HepG2 (cell line): ENCODE results near the gene HOXA11. TPM values are rescaled to one million over a fixed set of nuclear protein-coding genes. Genes with fewer than 3 reads are reported as not detected.

Experiments
- ATRX ChIP-seq: sonication (generic); formaldehyde crosslinking; IDR thresholded peaks from 2 replicates; pipeline ENCODE4 v1.4.0; 2020; ENCODE audit warnings: missing genetic modification reagents, borderline replicate concordance
- EED ChIP-seq: sonication (generic); formaldehyde crosslinking; IDR thresholded peaks from 2 replicates; pipeline ENCODE4 v1.5.0; 2020; ENCODE audit warnings: mild to moderate bottlenecking, missing genetic modification reagents
- GABPB1 ChIP-seq: IDR thresholded peaks from 2 replicates; pipeline ENCODE4 v1.6.1; 2016; ENCODE audit warnings: mild to moderate bottlenecking, missing genetic modification reagents, moderate library complexity, missing compliant biosample characterization
- HNRNPLL ChIP-seq: fragments of 200-400 bp; formaldehyde crosslinking; IDR thresholded peaks from 2 replicates; pipeline ENCODE4 v1.6.1; 2017; ENCODE audit warnings: mild to moderate bottlenecking, low read depth, low read length; ENCODE audit not compliant: poor library complexity, severe bottlenecking
- HOXA5 ChIP-seq: sonication (generic); formaldehyde crosslinking; IDR thresholded peaks from 2 replicates; pipeline ENCODE4 v1.4.0; 2020; ENCODE audit warnings: missing genetic modification reagents
- MEF2D ChIP-seq: sonication (generic); formaldehyde crosslinking; IDR thresholded peaks from 2 replicates; pipeline ENCODE4 v1.5.1; 2020; ENCODE audit warnings: mild to moderate bottlenecking, missing genetic modification reagents
- MTA1 ChIP-seq: sonication (generic); formaldehyde crosslinking; IDR thresholded peaks from 2 replicates; pipeline ENCODE4 v1.4.0; 2020; ENCODE audit warnings: missing genetic modification reagents, mild to moderate bottlenecking, borderline replicate concordance
- NFYC ChIP-seq: IDR thresholded peaks from 2 replicates; pipeline ENCODE4 v1.6.1; 2016; ENCODE audit warnings: missing genetic modification reagents, missing compliant biosample characterization
- RFXANK ChIP-seq: IDR thresholded peaks from 2 replicates; pipeline ENCODE4 v1.6.1; 2016
- TBL1XR1 ChIP-seq: fragments of 150-350 bp; IDR thresholded peaks from 2 replicates; pipeline ENCODE4 v1.6.1; 2014; ENCODE audit warnings: borderline replicate concordance, low read length; ENCODE audit not compliant: partially characterized antibody
- U2AF2 ChIP-seq: fragments of 200-400 bp; formaldehyde crosslinking; IDR thresholded peaks from 2 replicates; pipeline ENCODE4 v1.6.1; 2017; ENCODE audit warnings: low read depth, mild to moderate bottlenecking, low read length
- ZEB1 ChIP-seq: IDR thresholded peaks from 2 replicates; pipeline ENCODE4 v1.6.1; 2012; ENCODE audit warnings: mild to moderate bottlenecking, low read depth, inconsistent platforms; ENCODE audit not compliant: insufficient replicate concordance
- ZFAT ChIP-seq: sonication (generic); formaldehyde crosslinking; conservative IDR thresholded peaks from 2 replicates; pipeline ENCODE4 v1.8.1; 2023; ENCODE audit warnings: missing genetic modification reagents, inconsistent platforms
- ZFP1 ChIP-seq: IDR thresholded peaks from 2 replicates; pipeline ENCODE4 v1.6.1; 2016
- ZNF674 ChIP-seq: sonication (generic); formaldehyde crosslinking; IDR thresholded peaks from 2 replicates; pipeline ENCODE4 v1.5.0; 2020; ENCODE audit warnings: low read depth, mild to moderate bottlenecking, missing genetic modification reagents
- ZNF7 ChIP-seq: IDR thresholded peaks from 2 replicates; pipeline ENCODE4 v1.6.1; 2016; ENCODE audit warnings: missing biosample characterization, missing genetic modification reagents
- polyA plus RNA-seq, 8 experiments: library from polyadenylated mRNA; depleted of rRNA in 3 of 8; stranded (reverse) in 7 of 8; unstranded in 1 of 8; fragments of >200 nt; fragmentation: Illumina TruSeq in 4 of 8; extraction: Trizol in 4 of 8; gene quantifications; 2 replicates each; pipeline versions ENCODE4 v1.2.1 to v1.2.3, GENCODE V29; 2011 to 2016; ENCODE audit warnings: low read depth in 4 of 8, missing spikeins in 1 of 8, mixed read lengths in 1 of 8; ENCODE audit not compliant: insufficient read depth in 1 of 8
- total RNA-seq, 5 experiments: library from RNA; depleted of rRNA; stranded (reverse); fragments of >200 nt; fragmentation: Illumina TruSeq; extraction: Trizol; gene quantifications; 2 replicates each; pipeline ENCODE4 v1.2.3, GENCODE V29; 2016; ENCODE audit warnings: low read depth in 1 of 5
- TF ChIP-seq, protein P1 (sequence below): sonication (generic); formaldehyde crosslinking; IDR thresholded peaks from 2 replicates; pipeline ENCODE4 v1.5.1; 2020; ENCODE audit warnings: mild to moderate bottlenecking, missing genetic modification reagents, borderline replicate concordance
- TF ChIP-seq, protein P2 (sequence below): sonication (generic); formaldehyde crosslinking; IDR thresholded peaks from 2 replicates; pipeline ENCODE4 v1.5.0; 2020; ENCODE audit warnings: mild to moderate bottlenecking, missing genetic modification reagents
- TF ChIP-seq, protein P3 (sequence below): IDR thresholded peaks from 2 replicates; pipeline ENCODE4 v1.6.1; 2016; ENCODE audit warnings: mild to moderate bottlenecking, missing biosample characterization, missing genetic modification reagents
- TF ChIP-seq, protein P4 (sequence below): sonication (generic); formaldehyde crosslinking; conservative IDR thresholded peaks from 2 replicates; pipeline ENCODE4 v1.8.0; 2022; ENCODE audit warnings: mild to moderate bottlenecking, moderate library complexity, missing genetic modification reagents

Gene HOXA11
- total and polyA plus RNA-seq, 2 of the 13 experiments (the other 11 are each of a cell fraction or from before 2014, with no cell fraction given) = not detected

DNA sequence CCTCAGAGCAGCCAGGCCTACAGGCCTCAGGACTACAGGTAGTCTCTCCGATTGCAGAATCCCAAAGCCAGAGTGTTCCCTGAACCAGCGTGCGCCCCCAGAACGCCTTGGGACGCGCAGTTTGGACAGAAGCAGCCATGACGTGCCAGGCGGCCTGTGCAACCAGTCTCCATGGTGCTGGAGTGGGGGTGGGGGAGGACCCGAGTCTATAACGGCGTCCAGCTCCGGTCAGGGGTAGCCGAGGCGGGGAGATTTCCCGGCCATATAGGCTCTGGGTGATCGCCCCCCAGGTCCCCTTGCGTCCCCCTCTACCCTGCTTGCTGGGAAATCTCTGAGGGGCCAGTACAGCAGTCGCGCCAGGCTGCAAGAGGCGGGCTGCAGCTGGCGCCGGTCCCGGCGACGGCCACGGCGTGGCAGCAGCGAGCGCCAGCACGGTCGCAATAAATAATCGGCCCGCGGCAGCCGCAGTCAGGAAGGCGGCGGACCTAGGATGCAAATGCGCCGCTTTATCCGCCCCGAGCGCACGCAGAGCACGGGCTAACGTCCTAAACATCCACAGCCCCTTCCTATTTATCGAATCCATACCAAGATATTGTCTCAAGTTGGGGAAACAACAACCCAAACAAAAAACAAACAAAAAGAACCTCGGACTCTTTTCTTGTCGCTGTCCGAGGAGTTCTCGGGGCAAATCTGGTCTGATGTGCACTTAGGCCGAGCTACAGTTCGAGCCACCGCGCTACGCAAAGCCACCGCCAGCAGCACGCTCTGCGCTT lies 34.3 kb downstream of the HOXA11 start (continued):
- TF ChIP-seq ZFAT (no peak), ZEB1 (no peak), RFXANK (CRISPR knock-in tag) (no peak), HOXA5 (CRISPR knock-in tag) (peak; percentile 37; the same call in 1 of the 2 replicates), HNRNPLL (peak; percentile 91), ATRX (no peak), GABPB1 (peak; percentile 59), ZNF674 (CRISPR knock-in tag) (no peak), TBL1XR1 (no peak), ZNF7 (CRISPR knock-in tag) (no peak), ZFP1 (CRISPR knock-in tag) (no peak), MEF2D (peak; percentile 52), NFYC (CRISPR knock-in tag) (no peak), MTA1 (no peak; the same call in 1 of the 2 replicates), EED (0 out of 2 replicates have a peak, but pooled peaks have one; percentile 6), U2AF2 (no peak)
- TF ChIP-seq, protein P1, sequence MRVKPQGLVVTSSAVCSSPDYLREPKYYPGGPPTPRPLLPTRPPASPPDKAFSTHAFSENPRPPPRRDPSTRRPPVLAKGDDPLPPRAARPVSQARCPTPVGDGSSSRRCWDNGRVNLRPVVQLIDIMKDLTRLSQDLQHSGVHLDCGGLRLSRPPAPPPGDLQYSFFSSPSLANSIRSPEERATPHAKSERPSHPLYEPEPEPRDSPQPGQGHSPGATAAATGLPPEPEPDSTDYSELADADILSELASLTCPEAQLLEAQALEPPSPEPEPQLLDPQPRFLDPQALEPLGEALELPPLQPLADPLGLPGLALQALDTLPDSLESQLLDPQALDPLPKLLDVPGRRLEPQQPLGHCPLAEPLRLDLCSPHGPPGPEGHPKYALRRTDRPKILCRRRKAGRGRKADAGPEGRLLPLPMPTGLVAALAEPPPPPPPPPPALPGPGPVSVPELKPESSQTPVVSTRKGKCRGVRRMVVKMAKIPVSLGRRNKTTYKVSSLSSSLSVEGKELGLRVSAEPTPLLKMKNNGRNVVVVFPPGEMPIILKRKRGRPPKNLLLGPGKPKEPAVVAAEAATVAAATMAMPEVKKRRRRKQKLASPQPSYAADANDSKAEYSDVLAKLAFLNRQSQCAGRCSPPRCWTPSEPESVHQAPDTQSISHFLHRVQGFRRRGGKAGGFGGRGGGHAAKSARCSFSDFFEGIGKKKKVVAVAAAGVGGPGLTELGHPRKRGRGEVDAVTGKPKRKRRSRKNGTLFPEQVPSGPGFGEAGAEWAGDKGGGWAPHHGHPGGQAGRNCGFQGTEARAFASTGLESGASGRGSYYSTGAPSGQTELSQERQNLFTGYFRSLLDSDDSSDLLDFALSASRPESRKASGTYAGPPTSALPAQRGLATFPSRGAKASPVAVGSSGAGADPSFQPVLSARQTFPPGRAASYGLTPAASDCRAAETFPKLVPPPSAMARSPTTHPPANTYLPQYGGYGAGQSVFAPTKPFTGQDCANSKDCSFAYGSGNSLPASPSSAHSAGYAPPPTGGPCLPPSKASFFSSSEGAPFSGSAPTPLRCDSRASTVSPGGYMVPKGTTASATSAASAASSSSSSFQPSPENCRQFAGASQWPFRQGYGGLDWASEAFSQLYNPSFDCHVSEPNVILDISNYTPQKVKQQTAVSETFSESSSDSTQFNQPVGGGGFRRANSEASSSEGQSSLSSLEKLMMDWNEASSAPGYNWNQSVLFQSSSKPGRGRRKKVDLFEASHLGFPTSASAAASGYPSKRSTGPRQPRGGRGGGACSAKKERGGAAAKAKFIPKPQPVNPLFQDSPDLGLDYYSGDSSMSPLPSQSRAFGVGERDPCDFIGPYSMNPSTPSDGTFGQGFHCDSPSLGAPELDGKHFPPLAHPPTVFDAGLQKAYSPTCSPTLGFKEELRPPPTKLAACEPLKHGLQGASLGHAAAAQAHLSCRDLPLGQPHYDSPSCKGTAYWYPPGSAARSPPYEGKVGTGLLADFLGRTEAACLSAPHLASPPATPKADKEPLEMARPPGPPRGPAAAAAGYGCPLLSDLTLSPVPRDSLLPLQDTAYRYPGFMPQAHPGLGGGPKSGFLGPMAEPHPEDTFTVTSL (CRISPR knock-in tag) = no peak
- TF ChIP-seq, protein P2, sequence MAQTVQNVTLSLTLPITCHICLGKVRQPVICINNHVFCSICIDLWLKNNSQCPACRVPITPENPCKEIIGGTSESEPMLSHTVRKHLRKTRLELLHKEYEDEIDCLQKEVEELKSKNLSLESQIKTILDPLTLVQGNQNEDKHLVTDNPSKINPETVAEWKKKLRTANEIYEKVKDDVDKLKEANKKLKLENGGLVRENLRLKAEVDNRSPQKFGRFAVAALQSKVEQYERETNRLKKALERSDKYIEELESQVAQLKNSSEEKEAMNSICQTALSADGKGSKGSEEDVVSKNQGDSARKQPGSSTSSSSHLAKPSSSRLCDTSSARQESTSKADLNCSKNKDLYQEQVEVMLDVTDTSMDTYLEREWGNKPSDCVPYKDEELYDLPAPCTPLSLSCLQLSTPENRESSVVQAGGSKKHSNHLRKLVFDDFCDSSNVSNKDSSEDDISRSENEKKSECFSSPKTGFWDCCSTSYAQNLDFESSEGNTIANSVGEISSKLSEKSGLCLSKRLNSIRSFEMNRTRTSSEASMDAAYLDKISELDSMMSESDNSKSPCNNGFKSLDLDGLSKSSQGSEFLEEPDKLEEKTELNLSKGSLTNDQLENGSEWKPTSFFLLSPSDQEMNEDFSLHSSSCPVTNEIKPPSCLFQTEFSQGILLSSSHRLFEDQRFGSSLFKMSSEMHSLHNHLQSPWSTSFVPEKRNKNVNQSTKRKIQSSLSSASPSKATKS (CRISPR knock-in tag) = no peak
- TF ChIP-seq, protein P3, sequence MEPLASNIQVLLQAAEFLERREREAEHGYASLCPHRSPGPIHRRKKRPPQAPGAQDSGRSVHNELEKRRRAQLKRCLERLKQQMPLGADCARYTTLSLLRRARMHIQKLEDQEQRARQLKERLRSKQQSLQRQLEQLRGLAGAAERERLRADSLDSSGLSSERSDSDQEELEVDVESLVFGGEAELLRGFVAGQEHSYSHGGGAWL (CRISPR knock-in tag) = peak; percentile 46; the same call in 1 of the 2 replicates
- TF ChIP-seq, protein P4, sequence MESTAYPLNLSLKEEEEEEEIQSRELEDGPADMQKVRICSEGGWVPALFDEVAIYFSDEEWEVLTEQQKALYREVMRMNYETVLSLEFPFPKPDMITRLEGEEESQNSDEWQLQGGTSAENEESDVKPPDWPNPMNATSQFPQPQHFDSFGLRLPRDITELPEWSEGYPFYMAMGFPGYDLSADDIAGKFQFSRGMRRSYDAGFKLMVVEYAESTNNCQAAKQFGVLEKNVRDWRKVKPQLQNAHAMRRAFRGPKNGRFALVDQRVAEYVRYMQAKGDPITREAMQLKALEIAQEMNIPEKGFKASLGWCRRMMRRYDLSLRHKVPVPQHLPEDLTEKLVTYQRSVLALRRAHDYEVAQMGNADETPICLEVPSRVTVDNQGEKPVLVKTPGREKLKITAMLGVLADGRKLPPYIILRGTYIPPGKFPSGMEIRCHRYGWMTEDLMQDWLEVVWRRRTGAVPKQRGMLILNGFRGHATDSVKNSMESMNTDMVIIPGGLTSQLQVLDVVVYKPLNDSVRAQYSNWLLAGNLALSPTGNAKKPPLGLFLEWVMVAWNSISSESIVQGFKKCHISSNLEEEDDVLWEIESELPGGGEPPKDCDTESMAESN (CRISPR knock-in tag) = peak; percentile 69; the same call in 1 of the 2 replicates
